HG03575 (cell line): ENCODE results near the gene TSPAN15.

ENCODE experiments used
- ATAC-seq: cut with Tn5 transposase; IDR thresholded peaks from one replicate; pipeline ENCODE4 v1.9.1; 2021; ENCODE audit not compliant: unreplicated experiment, insufficient number of reproducible peaks, low FRiP score; ENCODE audit errors: extremely low read depth

The TSPAN15 gene

DNA sequence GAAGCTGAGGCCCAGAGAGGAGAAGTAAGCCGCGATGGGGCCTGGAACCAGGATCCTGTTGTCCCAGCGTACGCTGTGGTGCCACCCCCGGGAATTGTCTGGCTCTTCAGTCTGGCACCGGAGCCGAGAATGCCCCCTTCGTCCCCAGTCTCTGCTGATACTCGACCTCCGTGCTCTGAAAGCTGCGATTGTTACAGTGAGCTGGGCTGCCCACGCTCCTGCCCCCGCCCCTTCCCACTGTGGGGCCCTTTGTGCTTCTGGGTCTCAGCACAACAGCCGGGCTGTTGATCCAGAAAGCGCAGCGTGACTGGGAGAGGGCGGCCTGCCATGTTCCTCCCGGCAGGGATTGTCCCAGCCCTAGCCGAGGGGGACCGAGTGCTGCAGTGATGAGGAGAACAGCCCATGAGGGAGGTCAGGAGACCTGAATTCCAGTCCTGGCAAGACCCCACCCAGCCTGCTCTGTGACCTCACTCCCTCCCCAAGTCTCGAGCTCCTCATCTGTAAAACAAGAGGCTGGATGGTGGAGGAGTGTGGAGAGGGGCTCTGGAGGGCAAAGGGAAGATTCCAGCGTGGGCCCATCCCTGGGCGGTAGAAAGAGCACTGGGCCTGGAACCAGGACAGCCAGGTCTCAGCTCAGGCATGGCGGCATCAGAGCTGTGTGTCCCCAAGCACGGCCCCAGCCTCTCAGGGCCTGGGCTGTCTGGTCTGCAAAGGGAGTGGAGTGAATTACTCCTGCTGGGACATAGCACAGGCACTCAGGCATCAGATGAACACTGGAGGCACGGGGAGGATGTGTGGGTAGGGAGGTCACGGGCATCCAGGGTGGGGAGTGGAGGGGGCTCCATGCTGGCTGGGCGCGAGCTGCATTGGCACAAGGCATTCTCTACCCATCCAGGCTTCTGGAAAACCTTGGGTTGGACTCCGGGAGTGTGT, 43.6 kb downstream of the TSPAN15 start:
- no peak for ATAC-seq

DNA sequence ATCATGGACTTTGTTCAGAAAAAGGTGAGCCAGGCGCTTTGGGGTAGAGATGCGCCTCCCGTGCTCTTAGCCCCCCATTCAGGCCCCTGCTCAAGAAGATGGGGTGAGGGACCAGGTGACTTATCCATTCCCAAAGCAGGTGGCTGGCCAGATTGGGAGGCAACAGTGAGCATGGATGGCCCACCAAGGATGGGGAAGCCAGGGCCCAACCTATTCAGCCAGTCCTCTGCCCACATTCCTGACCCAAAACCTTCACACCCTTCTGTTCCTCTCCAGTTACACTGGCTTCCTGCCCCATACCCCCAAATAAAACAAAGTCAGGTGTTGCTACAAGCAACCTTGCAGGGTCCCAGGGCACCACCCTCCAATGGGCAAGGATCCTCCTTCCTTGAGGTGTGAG, 44.4 kb downstream of the TSPAN15 start:
- ATAC-seq, result no peak

GRCh38 chr10:69496352-69497230, 45.3 kb downstream of the TSPAN15 start:
- no peak for ATAC-seq

GRCh38 chr10:69497231-69497561, 45.9 kb downstream of the TSPAN15 start:
- no peak for ATAC-seq

- ATAC-seq, result no peak
Observed at GRCh38 chr10:69497611-69498390, 46.5 kb downstream of the TSPAN15 start.

DNA sequence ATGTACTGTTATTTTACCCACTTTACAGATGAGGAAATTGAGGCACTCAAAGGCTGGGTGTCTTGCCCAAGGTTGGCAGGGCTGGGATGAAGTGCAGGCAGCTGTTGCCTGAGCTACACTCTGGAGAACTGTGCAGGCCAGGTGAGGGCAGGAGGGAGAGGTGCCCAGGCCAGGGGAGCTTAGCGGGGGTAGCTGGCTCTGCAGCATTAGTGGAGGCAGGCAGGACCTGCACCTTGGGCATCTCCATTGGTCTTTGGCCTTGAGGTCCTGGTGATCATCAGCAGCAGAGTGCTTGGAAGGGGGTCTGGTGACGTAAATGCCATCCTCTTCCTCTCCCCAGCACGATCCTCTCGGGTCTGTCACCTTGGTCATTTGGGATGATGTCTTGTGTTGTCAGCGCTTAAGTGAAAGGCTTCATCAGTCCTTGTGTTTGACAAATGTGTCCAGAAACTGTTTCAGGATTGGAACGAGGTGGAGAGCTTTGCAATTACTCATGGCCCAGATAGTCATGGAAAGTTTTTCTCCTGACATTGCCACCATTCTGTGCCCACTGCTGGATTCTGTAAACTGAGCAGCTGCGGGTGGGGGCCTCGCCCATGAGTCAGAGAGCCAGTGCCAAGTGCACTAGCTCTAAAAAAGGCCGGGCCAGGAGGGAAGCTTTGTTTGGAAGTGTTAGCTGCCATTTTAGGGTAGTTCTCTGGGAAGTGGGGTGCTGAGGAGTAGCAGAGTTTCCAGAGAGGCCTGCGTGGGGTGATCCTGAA, 47.6 kb downstream of the TSPAN15 start:
- ATAC-seq, result no peak

DNA sequence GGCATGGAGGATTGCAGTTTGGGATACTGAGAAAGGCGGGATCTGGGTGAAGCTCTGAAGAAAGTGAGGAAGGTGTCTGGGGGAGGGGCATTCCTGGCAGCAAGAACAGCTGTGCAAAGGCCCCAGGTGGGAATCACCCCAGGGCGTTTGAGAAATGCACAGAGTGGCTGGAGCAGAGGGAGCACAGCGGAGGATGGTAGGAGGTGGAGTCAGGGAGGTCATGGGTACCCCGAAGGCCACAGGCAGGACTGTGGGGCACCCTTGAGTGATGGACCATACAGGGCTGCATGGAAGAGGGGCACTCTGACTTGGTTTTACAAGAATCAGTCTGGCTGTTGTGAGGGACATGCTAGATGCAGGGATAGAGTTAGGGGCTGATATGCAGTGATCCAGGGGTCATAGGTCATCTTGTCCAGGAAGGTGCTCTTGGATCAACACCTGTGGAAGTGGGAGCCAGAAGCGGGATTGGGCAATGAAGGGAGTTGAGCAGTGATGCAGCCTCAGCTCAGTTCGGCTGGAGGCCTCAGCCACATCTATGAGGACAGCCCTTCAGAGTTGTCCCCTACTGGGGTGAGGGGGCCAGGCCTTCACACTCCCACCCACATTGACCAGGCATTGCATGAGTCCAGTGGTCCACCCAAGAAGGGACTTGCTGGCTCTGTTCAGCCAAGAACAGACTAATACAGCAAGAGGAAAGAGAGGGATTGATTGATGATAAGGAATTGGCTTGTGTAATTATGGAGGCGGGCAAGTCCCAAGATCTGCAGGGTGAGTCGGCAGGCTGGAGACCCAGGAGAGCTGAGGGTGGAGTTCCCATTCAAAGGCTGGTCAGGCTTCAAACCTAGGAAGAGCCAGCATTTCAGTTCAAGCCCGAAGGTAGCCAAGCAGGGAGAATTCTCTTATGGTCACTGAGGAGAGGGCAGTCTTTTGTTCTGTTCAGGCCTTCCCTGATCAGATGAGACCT, 48.7 kb downstream of the TSPAN15 start:
- no peak for ATAC-seq

DNA sequence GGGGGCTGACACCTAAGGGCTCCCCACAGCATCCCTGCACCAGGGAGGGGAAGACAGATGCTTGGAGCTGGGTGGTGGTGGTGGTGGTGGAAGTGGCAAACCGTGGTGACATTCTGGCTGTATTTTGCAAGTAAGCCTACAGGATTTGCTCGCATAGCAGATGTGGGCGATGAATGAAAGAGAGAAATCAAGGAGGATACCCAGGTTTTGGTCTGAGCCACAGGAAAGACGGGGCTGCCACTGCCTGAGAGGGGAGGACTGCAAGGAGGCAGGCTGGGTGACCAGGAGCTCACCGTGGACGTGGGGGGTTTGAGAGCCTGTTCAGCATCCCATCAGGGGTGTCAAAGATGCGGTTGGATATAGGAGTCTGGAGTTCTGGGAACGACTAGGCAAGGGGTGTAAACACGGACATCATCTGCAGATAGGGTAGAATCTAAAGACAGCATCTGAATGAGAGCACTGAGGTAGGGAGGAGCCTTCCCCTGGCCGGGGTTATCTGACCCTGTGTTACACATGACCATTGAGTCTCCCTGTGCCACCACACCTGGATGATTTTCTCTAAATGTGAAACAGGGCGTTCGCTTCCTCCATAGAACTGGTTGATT, 49.7 kb downstream of the TSPAN15 start:
- ATAC-seq, result no peak

DNA sequence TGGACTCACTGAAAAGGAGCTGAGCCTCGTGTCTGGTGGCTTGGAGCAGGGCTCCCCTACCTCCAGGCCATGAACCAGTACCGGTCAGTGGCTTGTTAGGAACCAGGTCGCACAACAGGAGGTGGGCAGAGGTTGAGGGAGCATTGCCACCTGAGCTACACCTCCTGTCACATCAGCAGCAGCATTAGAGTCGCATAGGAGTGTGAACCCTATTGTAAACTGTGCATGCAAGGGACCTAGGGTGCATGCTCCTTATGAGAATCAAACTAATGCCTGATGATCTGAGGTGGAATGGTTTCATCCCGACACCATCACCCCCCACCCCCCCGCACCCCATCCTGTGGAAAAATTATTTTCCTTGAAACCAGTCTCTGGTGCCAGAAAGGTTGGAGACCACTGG, 50.4 kb downstream of the TSPAN15 start:
- ATAC-seq, result no peak

GRCh38 chr10:69502589-69502988, 51.3 kb downstream of the TSPAN15 start:
- ATAC-seq, result no peak

DNA sequence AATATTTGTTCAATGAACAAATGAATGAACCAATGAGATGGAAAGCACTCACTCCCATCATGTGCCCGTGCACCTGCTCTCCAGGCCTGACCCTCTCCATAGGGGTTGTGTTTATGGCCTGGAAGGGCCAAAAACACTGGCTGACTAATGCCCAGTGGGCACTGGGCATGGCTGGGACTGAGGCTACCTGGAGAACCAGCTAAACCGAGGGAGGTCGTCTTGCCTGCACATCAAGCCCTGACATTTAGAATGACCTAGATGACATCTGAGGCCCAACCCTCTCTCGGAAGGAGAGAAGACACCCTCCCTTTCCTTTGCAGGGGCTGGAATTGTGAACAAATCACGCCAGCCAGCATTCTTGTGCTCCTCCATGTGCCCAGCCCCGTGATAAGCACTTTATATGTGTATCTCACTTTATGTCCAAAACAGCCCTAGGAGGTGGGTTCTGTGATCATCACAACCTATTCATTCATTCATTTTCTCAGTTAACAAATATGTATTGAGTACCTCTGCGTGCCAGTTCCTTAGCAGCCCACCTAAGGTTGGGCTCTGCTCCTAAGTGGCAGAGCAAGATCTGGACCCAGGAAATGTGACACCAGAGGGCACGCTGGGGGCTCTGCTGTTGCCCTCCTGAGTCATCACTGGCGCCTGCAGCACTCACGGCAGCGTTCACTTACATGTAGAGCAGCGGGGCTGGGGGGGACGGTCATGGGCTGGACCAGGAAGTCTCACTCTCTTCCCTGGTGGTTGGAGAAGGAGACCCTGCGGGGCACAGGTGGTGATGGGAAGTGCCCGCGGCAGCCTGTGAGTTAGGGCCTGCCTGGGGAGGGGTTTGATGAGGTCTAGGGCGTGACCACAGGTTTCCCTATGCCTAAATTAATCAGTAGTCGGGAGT, 52.0 kb downstream of the TSPAN15 start:
- no peak for ATAC-seq

DNA sequence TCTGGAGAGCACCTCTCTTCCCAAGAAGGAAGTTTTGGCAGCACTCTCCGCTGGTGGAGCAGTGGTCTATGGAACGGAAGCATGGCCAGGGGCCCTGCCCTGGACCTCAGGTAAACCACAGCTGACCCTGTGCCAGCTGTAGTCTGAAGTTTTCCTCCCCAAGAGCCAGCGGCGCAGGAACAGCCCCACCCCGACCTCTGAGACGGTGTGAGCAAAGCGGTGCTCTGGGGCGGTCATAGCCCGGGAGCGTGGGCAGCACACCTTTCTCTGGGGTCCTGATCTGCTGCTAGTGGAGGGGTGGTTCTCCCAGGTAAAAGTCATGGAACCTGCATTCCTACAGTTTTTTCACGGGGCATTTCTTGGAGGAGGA, 52.6 kb downstream of the TSPAN15 start:
- no peak for ATAC-seq

DNA sequence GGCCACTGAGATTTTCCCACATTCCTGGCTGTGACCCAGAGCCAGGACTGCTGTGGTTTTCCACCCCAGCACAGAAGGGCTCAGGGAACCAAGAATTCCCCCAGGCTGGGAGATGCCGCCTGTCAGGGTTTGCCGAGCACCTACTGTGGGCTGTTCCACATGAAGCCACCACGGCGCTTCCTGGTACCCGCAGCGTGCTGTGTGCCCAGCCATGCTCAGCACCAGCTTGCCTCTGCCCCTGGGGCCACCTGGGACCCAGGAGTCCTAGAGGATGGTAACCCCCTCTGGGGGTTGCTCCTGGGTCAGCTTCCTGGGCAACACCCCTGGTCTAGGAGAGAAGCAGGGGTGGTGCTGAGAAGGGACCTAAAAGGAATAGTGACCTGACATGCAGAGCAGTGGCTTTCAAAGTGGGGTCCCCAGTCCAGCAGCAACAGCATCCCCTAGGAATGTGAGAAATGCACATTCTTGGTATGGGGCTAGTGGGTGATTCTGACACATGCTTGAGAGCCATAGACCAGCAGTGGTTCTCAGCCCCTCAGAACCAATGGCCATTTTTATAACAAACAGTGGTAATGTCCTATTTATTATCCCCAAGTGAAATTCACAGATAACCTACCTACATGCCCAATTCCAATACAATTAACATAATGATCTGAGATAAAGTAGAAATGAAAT, 53.4 kb downstream of the TSPAN15 start:
- ATAC-seq, result no peak

DNA sequence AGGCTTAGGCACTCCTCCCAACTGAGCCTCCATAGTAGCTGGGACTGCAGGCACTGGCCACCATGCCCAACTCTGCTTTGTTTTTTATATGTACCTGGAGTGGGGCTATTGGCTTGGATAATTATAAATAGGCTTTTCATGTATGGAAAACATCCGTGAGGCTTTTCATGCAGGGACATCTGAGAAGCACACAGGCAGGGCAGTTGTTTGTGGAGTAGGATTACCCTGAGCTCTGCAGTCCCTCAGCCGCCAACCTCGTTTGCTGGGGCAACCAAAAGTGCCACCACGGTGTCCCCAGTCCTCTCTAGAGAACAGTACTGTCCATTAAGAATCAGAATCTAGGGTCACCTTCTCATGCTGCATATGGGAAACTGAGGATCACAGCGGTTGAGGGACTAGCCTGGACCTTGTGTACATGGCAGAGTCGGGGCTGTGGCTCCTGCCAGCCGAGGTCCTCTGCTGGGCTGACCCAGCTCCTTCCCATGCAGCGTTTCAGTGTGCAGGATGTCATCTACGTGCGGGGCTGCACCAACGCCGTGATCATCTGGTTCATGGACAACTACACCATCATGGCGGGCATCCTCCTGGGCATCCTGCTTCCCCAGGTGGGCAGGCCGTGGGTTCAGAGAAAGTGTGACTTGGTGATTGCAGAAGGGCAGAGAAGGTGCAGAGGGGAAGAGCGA, 54.5 kb downstream of the TSPAN15 start:
- ATAC-seq, result no peak

- no peak for ATAC-seq
Observed at GRCh38 chr10:69506487-69506833, 55.2 kb downstream of the TSPAN15 start.
